ENCODE data around the gene GNPTAB.
A peak's percentile ranks its signal among the peaks of the same experiment; 100 is the strongest.
"Not testable (repeated sequence)": the region's sequence is repeated elsewhere in the genome, so short reads cannot be mapped to it uniquely, and the experiment has no call there.

The GNPTAB gene

DNA sequence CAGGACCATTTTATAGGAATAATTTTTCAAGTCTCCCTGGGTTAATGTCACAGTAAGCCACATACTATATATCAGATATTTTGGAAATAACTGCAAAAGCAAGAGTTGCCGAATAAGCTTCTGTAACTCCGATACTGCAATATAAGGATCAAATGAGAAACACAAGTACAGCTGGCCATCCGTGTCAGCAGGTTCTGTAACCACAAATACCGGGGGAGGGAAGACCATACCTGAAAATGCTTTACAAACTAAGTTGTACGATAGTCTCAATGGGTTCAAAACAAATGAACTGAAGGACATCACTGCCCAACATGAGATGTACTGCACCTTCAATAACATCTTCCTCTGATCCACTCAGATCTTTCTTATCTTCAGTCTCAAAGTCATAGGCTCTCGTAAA, 93.3 kb downstream of the GNPTAB start:
- no peak for DNase-seq (ENCODE audit: low read depth in 2 of 2)

GRCh38 chr12:101734482-101734881, 96.3 kb downstream of the GNPTAB start:
- not testable (repeated sequence) for DNase-seq (ENCODE audit: low read depth in 2 of 2)

DNA sequence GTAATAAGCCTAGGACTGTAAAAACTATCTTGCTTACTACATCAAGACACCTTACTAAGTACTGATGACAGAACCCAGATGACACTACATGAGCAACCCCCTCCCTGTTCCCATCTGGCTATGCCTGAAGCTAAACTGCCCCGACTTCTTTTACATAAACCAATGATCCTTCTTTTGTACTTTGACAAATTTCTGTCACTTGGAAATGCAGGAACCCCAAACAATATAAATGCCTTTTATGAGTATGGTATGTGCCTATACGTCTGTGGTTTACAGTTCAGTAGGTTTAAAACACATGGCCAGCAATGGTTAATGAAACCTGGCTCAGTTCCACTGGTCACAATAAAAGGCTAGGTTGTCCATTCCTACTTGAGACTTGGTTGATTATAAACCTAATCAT, 97.6 kb downstream of the GNPTAB start:
- no peak for DNase-seq (ENCODE audit: low read depth in 2 of 2)

- no peak for DNase-seq (ENCODE audit: low read depth in 2 of 2)
Observed at GRCh38 chr12:101732318-101732717, 98.4 kb downstream of the GNPTAB start.

DNA sequence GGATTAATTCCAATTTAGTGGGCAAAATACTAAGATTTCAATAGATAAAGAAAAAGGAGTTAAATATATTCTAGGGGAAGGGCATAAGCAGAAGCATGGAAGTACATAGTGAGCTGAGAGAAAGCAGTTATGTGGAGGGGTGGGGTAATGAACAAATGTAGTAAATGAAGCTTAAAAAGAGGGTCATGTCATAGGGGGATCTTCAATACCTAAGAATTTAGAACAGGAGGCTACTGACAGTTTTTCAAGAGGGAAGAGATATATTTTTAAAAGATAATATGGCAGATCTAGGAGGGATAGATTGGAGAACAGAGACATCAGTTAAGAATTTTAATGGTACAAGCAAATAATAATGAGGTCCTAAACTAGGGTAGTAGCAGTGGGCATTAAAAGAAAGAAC, 100.9 kb downstream of the GNPTAB start:
- DNase-seq (ENCODE audit: low read depth in 2 of 2) = no peak

- DNase-seq (ENCODE audit: low read depth in 2 of 2) = no peak
Observed at GRCh38 chr12:101727098-101727497, 103.7 kb downstream of the GNPTAB start.

- no peak for DNase-seq (ENCODE audit: low read depth in 2 of 2)
Observed at GRCh38 chr12:101722392-101722791, 108.4 kb downstream of the GNPTAB start.

GRCh38 chr12:101720118-101720517, 110.6 kb downstream of the GNPTAB start:
- no peak for DNase-seq (ENCODE audit: low read depth in 2 of 2)

- no peak for DNase-seq (ENCODE audit: low read depth in 2 of 2)
Observed at GRCh38 chr12:101719566-101719965, 111.2 kb downstream of the GNPTAB start.

- no peak for DNase-seq (ENCODE audit: low read depth in 2 of 2)
Observed at GRCh38 chr12:101714877-101715444, 115.8 kb downstream of the GNPTAB start.

- no peak for DNase-seq (ENCODE audit: low read depth in 2 of 2)
Observed at GRCh38 chr12:101713930-101714329, 116.8 kb downstream of the GNPTAB start.

- no peak for DNase-seq (ENCODE audit: low read depth in 2 of 2)
Observed at GRCh38 chr12:101713059-101713682, 117.6 kb downstream of the GNPTAB start.

GRCh38 chr12:101710288-101710687, 120.5 kb downstream of the GNPTAB start:
- no peak for DNase-seq (ENCODE audit: low read depth in 2 of 2)

DNA sequence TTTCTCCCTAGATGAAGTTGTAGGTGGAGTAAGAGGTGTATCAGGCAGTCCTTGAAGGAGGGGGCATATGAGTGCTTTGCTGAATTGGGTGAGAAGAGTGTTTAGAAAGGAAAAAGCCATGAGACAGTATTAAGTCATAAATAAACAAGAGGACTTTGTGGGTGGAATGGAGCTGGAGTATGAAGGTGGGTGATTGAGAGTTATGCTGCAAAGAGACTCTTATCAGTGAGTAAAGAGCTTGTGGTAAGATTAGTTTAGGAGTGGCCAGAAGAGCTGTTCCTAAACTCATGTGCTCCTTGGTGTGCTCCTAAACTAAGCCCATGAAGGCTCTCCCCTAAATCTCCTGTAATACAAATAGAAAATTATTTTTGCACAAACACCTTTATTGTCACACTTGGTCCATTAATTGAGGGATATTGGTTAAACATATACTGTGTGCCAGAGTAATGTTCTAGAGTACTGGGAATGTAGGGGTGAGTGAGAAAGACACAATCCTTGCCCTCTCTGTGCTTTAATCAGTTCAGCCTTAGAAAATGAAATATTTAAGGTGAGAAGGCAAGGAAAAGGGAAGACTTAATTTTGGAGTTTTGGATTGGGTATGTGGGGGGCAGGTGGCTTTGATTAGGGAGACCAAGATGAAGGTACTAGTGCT, 123.5 kb downstream of the GNPTAB start:
- DNase-seq (ENCODE audit: low read depth in 2 of 2) = no peak

DNA sequence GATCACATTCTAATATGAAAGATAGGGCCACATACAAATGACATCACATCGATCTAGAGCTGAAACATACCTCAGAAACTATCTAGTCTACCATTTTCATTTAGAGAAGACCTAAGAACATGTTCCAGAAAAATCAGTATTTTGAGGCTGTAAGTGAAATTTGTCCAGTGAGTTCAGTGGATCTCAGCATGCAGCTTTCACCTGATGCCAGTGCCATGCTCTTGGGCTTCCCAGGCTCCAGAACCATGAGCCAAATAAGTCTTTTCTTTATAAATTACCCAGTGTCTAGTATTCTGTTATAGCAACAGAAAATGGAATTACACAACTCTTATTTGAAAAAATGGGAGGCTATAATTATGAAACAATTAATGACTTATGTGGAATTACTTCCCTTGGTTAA, 124.4 kb downstream of the GNPTAB start:
- DNase-seq (ENCODE audit: low read depth in 2 of 2) = no peak

GRCh38 chr12:101703487-101703886, 127.3 kb downstream of the GNPTAB start:
- DNase-seq (ENCODE audit: low read depth in 2 of 2) = no peak

- DNase-seq (ENCODE audit: low read depth in 2 of 2) = no peak
Observed at GRCh38 chr12:101700299-101700820, 130.4 kb downstream of the GNPTAB start.

DNA sequence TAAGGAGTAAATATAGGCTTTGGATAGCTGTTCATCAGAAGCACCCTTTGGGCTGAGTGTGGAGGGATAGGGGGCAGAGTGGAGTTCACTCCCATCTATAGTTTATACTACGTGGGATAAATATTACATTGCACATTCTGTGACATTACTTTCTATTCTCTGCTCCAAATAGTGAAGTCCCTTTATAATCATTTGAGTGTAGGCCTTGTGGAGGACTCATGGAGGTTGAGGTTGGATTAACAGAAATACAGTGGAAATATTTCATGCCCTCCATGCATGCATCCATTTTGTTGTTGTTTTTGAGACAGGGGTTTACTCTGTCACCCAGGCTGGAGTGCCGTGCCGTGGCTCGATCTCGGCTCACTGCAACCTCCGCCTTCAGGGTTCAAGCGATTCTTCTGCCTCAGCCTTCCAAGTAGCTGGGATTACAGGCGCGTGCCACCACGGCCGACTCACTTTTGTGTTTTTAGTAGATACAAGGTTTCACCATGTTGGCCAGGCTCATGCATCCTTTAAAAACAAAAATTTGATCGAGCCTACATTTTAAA, 131.9 kb downstream of the GNPTAB start:
- no peak for DNase-seq (ENCODE audit: low read depth in 2 of 2)

DNA sequence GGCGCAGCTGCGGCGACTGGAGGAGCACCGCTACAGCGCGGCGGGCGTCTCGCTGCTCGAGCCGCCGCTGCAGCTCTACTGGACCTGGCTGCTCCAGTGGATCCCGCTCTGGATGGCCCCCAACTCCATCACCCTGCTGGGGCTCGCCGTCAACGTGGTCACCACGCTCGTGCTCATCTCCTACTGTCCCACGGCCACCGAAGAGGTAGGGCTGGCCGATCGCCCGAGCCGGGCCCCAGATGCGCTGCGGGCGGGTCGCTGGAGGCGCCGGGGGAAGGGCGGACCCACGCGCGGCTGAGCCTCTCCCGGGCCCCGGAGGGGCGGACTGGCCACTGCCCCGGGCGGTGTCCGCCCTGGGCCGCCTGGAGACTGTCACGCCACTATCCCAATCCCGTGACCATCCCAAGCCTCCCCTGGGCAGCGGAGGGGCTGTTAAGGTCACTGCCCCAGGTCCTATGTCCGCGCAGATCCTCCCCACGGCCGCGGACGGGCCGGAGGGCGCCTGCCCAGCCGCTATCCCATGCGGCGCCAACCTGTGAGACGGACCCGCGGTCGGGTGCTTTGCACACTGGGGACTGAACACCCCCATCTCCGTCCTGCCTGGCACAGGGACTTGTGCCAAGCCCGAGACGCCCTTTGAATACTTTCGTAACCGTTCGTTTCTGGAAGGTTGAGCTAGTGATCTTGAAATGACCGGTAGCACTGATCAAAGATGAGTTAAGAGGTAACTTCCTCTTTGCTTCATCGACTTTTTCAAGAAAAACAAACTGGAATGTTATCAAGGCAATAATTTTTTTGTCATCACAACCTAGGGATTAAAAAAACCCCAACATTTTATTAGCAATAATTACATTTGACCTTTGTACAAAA, 132.6 kb downstream of the GNPTAB start:
- no peak for DNase-seq (ENCODE audit: low read depth in 2 of 2)

DNA sequence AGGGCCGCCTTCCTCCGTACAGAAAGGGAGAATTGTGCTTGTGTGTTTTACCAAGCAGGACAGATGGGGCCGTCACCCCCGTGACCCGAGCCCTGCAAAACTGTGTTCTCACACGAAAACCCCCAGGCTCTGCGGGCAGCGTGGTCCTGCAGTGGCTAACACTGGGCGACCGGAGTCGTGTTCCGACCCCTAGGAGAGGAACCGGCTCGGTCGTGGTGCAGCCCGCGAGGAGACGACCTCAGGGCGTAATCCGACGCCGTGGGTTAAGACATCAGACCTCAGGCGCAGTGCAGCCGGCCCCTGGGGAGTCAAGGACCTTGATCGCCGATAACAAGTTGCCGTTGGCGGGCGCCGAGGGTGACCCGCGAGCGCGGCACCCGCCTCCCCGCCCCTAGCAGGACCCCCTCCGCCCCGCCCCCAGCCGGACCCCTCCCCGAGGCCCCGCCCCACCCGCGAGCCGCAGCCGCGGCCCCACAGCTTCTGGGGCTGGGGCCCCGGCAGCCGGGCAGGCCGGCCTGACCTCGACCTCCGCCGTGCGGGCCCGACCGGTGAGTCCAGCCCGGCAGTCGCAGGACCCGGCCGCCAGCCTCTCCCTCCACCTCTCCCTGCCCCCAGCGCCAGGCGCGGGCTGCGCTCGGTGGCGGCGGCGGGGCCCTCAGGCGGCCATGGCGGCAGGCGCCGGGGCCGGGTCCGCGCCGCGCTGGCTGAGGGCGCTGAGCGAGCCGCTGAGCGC, 133.4 kb downstream of the GNPTAB start, which contains the start of gene CHPT1:
Gene CHPT1 (plus strand): TSS at position 444 of the 733 bp plus-strand sequence. CDS start 222 bp downstream, at position 666.
- DNase-seq (ENCODE audit: low read depth in 2 of 2) = peak in 1 of 2 donors; percentile 39
